ENCODE data around the gene LIM2.

LIM2 gene

DNA sequence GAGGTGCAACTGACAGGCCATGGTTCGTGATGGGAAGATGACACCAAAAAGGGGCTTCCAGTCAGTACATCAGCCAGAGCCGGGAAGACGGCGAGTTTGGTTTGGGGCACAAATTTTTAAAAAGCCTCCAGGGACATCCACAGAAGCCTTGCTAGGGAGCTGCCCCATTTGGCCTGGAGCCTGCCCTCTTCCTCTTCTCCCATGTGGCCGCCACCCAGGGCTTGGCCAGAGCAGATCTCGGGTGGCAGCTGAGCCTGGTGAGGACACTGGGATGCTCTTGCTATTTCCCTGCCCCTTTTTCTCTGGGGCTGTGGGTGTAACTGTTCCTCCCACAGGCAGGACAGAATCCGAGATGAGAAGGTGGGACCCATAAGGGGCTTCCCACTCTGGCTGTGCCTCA is 29.8 kb downstream of the LIM2 start:
- Histone ChIP-seq H3K4me1 (peaks cover 0 to 8% (median 3%) of the 10 kb centered on the region in 4 donors), H3K27me3 (no peaks in the 10 kb centered on the region), H3K9me3 (no peaks in the 10 kb centered on the region), H3K4me3 (no peak overlapping the region), H3K27ac (no peak overlapping the region), H3K36me3 (peaks cover 0 to 1% (median 0%) of the 10 kb centered on the region in 3 donors)
- TF ChIP-seq, protein P1, sequence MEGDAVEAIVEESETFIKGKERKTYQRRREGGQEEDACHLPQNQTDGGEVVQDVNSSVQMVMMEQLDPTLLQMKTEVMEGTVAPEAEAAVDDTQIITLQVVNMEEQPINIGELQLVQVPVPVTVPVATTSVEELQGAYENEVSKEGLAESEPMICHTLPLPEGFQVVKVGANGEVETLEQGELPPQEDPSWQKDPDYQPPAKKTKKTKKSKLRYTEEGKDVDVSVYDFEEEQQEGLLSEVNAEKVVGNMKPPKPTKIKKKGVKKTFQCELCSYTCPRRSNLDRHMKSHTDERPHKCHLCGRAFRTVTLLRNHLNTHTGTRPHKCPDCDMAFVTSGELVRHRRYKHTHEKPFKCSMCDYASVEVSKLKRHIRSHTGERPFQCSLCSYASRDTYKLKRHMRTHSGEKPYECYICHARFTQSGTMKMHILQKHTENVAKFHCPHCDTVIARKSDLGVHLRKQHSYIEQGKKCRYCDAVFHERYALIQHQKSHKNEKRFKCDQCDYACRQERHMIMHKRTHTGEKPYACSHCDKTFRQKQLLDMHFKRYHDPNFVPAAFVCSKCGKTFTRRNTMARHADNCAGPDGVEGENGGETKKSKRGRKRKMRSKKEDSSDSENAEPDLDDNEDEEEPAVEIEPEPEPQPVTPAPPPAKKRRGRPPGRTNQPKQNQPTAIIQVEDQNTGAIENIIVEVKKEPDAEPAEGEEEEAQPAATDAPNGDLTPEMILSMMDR (IDR thresholded peaks at IDR 0.05): no peak
- intact Hi-C loops (cut with DNase I; ENCODE audit: low total_unique reads): no loop called here
- DNase-seq: no peak

DNA sequence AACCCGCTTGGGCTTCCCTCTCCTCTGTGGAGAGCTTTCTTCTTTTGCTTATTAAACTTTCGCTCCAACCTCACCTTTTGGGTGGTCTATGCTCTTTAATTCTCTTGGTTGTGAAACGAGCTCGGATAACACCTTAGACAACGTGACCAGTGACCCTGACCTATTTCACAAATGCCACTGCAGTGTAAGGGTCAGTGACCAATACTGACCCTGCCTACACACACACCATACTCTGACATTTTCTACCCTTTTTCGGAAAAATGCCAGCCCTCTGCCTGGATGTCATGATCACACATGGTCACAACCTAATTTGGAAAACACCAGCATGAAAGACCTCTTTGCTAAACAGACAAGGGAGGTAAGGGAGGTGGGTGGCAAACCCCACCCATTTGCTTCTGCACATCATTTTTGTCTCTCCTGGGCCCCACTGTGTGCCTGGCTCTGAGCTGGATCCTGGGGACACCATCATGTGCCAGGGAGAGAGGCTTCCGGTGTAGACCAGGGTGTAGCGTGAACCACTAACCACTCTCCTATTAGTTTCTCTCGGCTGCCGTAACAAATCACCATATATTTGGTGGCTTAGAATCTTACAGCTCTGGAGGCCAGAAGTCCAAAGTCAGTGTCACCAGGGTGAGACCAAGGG is 31.5 kb downstream of the LIM2 start:
- Histone ChIP-seq H3K4me3 (no peak overlapping the region), H3K27ac (no peak overlapping the region), H3K4me1 (no peaks in the 10 kb centered on the region), H3K27me3 (no peaks in the 10 kb centered on the region), H3K36me3 (peaks cover 0 to 18% (median 9%) of the 10 kb centered on the region in 3 donors), H3K9me3 (no peaks in the 10 kb centered on the region)
- intact Hi-C loops (cut with DNase I; ENCODE audit: low total_unique reads): no loop called here
- TF ChIP-seq, protein P1 (IDR thresholded peaks at IDR 0.05): no peak
- no peak for DNase-seq

DNA sequence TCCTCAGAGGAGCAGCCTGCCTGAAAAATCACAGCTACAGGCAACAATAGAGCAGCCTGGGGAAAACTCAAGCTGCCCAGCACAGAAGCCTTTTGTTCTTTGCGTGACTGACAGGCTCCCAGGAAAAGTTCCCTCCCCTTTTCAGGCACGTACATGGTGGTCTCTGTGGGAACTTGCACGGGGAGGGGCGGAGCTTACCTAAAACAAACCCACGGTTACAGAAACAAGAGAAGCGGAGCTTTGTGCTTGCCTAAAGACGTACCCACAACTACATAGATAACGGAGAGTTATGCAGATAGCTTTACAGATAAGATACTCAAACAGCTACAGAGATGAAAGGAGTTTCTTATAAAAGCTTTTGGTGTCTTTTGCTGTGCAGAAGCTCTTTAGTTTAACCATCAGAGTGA is 33.0 kb downstream of the LIM2 start:
- H3K27ac ChIP-seq: no peak overlapping the region
- TF ChIP-seq, protein P1 (IDR thresholded peaks at IDR 0.05): no peak

DNA sequence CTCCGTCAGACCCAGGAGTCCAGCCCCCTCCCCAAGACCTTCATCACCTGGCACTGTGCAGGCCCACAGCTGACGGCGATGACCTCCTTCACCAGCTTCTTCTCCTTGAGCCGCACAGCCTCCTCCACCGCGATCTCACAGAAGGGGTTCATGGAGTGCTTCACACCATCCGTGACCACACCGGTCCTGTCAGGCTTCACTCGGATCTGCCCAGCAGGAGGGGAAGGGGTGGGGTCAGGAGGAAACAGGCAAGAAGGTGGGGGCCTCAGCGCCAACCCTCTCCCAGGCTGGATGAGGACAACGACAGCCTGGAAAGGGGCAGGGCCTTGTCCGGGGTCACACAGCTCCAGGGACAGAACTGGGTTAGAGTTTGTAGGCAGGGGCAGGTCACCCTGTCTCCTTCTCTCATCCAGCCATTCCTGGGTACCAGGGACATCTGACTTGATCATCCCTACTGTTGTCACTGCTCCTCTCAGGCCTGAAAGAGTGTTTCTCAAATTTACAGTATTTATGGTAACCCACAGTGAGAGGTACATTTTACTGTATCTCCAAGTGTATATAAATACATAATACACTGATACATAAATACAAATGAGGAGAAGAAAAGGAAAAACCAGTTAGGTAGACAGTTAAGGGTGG is 33.6 kb downstream of the LIM2 start:
- intact Hi-C loops (cut with DNase I; ENCODE audit: low total_unique reads): no loop called here

More for the DNA sequence above, 33.0 kb downstream of the LIM2 start:
- DNase-seq: no peak
- H3K36me3 ChIP-seq: peaks cover 5 to 34% (median 24%) of the 10 kb centered on the region in 3 donors
- no peaks in the 10 kb centered on the region for H3K4me1 ChIP-seq
- no peak overlapping the region for H3K4me3 ChIP-seq
- H3K9me3 ChIP-seq: no peaks in the 10 kb centered on the region
- no peaks in the 10 kb centered on the region for H3K27me3 ChIP-seq
- intact Hi-C loops (cut with DNase I; ENCODE audit: low total_unique reads): no loop called here

DNA sequence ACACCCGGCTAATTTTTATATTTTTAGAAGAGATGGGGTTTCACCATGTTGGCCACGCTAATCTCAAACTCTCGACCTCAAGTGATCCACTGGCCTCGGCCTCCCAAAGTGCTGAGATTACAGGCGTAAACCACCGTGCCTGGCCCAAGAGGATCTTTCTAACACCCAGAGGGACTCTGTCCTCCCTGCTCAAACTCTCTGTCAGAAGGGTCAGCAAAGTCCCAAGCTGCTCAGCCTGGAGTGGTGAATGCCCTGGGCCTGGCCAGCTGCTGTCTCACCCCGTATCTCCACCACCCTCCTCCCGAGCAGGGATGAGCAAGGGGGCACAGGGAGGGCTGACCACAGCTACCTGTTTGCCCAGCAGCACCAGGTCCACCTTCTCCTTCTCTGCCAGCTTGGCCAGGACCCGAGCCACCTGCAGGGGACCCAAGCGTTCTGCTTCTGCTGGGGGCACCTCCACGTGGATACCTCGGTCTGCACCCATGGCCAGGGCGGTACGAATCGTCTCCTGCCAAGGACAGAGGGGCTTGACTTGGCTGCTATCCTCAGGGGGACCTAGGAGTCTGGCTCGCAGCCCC is 34.9 kb downstream of the LIM2 start:
- Histone ChIP-seq H3K36me3 (peaks cover 7 to 42% (median 32%) of the 10 kb centered on the region in 3 donors), H3K27ac (no peak overlapping the region), H3K27me3 (no peaks in the 10 kb centered on the region), H3K4me1 (no peaks in the 10 kb centered on the region), H3K4me3 (no peak overlapping the region), H3K9me3 (no peaks in the 10 kb centered on the region)
- intact Hi-C loops (cut with DNase I; ENCODE audit: low total_unique reads): no loop called here
- DNase-seq: no peak
- TF ChIP-seq, protein P1 (IDR thresholded peaks at IDR 0.05): no peak

More for the DNA sequence above, 33.6 kb downstream of the LIM2 start:
- Histone ChIP-seq H3K4me3 (no peak overlapping the region), H3K27me3 (no peaks in the 10 kb centered on the region), H3K36me3 (peaks cover 7 to 38% (median 27%) of the 10 kb centered on the region in 3 donors), H3K9me3 (no peaks in the 10 kb centered on the region), H3K4me1 (no peaks in the 10 kb centered on the region), H3K27ac (no peak overlapping the region)
- no peak for DNase-seq
- TF ChIP-seq, protein P1 (IDR thresholded peaks at IDR 0.05): no peak
